ENCODE data around the gene CDH4. TPM values are rescaled to one million over a fixed set of nuclear protein-coding genes. Genes with fewer than 3 reads are reported as not detected.

Gene CDH4
- total RNA-seq, 6 donors from 2014 or later = 0.20 to 1.0 (median 0.40) TPM; not detected in 1

GRCh38 chr20:61619751-61620150 is 367.7 kb downstream of the CDH4 start:
- H3K4me3 ChIP-seq = no peak overlapping the region
- H3K9me3 ChIP-seq = no peaks in the 10 kb centered on the region
- H3K27me3 ChIP-seq = no peaks in the 10 kb centered on the region
- TF ChIP-seq EP300 (IDR thresholded peaks at IDR 0.05) (no peak), POLR2A (IDR thresholded peaks at IDR 0.05) (no peak), POLR2AphosphoS5 (IDR thresholded peaks at IDR 0.05) (no peak)
- TF ChIP-seq, protein P1, sequence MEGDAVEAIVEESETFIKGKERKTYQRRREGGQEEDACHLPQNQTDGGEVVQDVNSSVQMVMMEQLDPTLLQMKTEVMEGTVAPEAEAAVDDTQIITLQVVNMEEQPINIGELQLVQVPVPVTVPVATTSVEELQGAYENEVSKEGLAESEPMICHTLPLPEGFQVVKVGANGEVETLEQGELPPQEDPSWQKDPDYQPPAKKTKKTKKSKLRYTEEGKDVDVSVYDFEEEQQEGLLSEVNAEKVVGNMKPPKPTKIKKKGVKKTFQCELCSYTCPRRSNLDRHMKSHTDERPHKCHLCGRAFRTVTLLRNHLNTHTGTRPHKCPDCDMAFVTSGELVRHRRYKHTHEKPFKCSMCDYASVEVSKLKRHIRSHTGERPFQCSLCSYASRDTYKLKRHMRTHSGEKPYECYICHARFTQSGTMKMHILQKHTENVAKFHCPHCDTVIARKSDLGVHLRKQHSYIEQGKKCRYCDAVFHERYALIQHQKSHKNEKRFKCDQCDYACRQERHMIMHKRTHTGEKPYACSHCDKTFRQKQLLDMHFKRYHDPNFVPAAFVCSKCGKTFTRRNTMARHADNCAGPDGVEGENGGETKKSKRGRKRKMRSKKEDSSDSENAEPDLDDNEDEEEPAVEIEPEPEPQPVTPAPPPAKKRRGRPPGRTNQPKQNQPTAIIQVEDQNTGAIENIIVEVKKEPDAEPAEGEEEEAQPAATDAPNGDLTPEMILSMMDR (IDR thresholded peaks at IDR 0.05) = no peak
- DNase-seq (no peak), ATAC-seq (ENCODE audit: low FRiP score in 2 of 2) (no peak)
- no peaks in the 10 kb centered on the region for H3K4me1 ChIP-seq
- 89 to 90% methylated on average over 8 to 10 of the region's 10 CpGs for WGBS, 2 donors
- H3K27ac ChIP-seq = no peak overlapping the region
- H3K36me3 ChIP-seq = no peaks in the 10 kb centered on the region

- Histone ChIP-seq H3K9me3 (no peaks in the 10 kb centered on the region), H3K36me3 (no peaks in the 10 kb centered on the region), H3K27me3 (no peaks in the 10 kb centered on the region), H3K4me3 (no peak overlapping the region), H3K27ac (no peak overlapping the region), H3K4me1 (no peaks in the 10 kb centered on the region)
- TF ChIP-seq EP300 (IDR thresholded peaks at IDR 0.05) (no peak), POLR2AphosphoS5 (IDR thresholded peaks at IDR 0.05) (no peak), POLR2A (IDR thresholded peaks at IDR 0.05) (no peak)
- TF ChIP-seq, protein P1 (IDR thresholded peaks at IDR 0.05) = no peak
- WGBS, 2 donors = 0% methylated on average over 1 of the region's 1 CpG
- ATAC-seq (ENCODE audit: low FRiP score in 2 of 2) = no peak
- no peak for DNase-seq
Observed at GRCh38 chr20:61620174-61620573, 368.1 kb downstream of the CDH4 start.

- Histone ChIP-seq H3K9me3 (no peaks in the 10 kb centered on the region), H3K4me3 (no peak overlapping the region), H3K27ac (no peak overlapping the region), H3K36me3 (no peaks in the 10 kb centered on the region), H3K27me3 (no peaks in the 10 kb centered on the region), H3K4me1 (no peaks in the 10 kb centered on the region)
- 62 to 65% methylated on average over 19 of the region's 19 CpGs for WGBS, 2 donors
- DNase-seq (no peak), ATAC-seq (ENCODE audit: low FRiP score in 2 of 2) (no peak)
- no peak for TF ChIP-seq EP300 (IDR thresholded peaks at IDR 0.05)
- TF ChIP-seq POLR2AphosphoS5 (IDR thresholded peaks at IDR 0.05) = no peak
- no peak for TF ChIP-seq POLR2A (IDR thresholded peaks at IDR 0.05)
- TF ChIP-seq, protein P1 (IDR thresholded peaks at IDR 0.05) = no peak
Observed at GRCh38 chr20:61621035-61621730, 369.1 kb downstream of the CDH4 start.

- Histone ChIP-seq H3K36me3 (no peaks in the 10 kb centered on the region), H3K4me3 (no peak overlapping the region), H3K9me3 (no peaks in the 10 kb centered on the region), H3K4me1 (no peaks in the 10 kb centered on the region), H3K27ac (no peak overlapping the region), H3K27me3 (no peaks in the 10 kb centered on the region)
- ATAC-seq (ENCODE audit: low FRiP score in 2 of 2) (no peak), DNase-seq (no peak)
- TF ChIP-seq POLR2A (IDR thresholded peaks at IDR 0.05) (no peak), POLR2AphosphoS5 (IDR thresholded peaks at IDR 0.05) (no peak), EP300 (IDR thresholded peaks at IDR 0.05) (no peak)
- TF ChIP-seq, protein P1 (IDR thresholded peaks at IDR 0.05) = no peak
- 77 to 85% methylated on average over 5 to 10 of the region's 10 CpGs for WGBS, 2 donors
Observed at GRCh38 chr20:61621852-61622251, 369.8 kb downstream of the CDH4 start.

DNA sequence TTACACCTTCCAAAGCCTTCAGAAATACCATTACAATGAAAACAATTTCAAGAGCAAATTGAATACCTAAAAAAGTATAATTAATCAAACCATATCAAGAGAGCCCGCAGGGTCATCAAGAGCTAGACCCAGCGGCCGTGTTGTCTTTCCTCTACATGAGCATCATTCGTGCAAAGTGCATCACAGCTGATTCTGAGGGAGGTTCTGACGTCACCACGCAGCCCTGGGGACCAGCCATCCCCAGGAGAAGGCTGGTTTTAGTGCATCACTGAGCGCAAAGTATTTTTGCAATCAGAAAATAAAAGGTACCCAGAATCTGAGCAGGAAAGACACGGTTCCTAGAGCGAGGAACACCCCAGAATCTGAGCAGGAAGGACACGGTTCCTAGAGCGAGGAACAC is 371.4 kb downstream of the CDH4 start:
- Histone ChIP-seq H3K27ac (no peak overlapping the region), H3K36me3 (no peaks in the 10 kb centered on the region), H3K27me3 (no peaks in the 10 kb centered on the region), H3K9me3 (no peaks in the 10 kb centered on the region), H3K4me3 (no peak overlapping the region), H3K4me1 (no peaks in the 10 kb centered on the region)
- no peak for ATAC-seq (ENCODE audit: low FRiP score in 2 of 2)
- TF ChIP-seq POLR2A (IDR thresholded peaks at IDR 0.05) (no peak), POLR2AphosphoS5 (IDR thresholded peaks at IDR 0.05) (no peak)
- no peak for DNase-seq
- 81 to 83% methylated on average over 11 of the region's 11 CpGs for WGBS, 2 donors

Measured in upper lobe of left lung (tissue), 6 donors.